H1 (cell line): Measurements from ENCODE around the gene AMH. TPM values are rescaled to one million over a fixed set of nuclear protein-coding genes. Genes with fewer than 3 reads are reported as not detected.

Experiments
- CTCF ChIA-PET: fragments of 300-600 bp; sonication (Branson Sonifier 250); formaldehyde crosslinking; loops from one replicate; lab custom pipeline; 2021; ENCODE audit not compliant: partially characterized antibody; lab: Charles Lee
- POLR2A ChIA-PET: fragments of 300-600 bp; sonication (Branson Sonifier 250); formaldehyde crosslinking; loops from one replicate; lab custom pipeline; 2021; ENCODE audit warnings: inconsistent platforms; ENCODE audit not compliant: partially characterized antibody; lab: Charles Lee
- DNase-seq, 2 experiments: peaks; one replicate each; pipeline versions ENCODE4 v3.0.0 to v3.0.0-alpha.2; 2010 to 2022; ENCODE audit warnings: low spot score in 2 of 2, low read depth in 1 of 2, mixed read lengths in 1 of 2
- FAIRE-seq: peaks from 2 replicates; lab custom pipeline; 2011; peaks lifted over from hg19 to GRCh38; lab: Jason Lieb, UNC
- H2AFZ ChIP-seq: 2 replicates; pipeline ENCODE4 v1.8.1; 2012; ENCODE audit warnings: low read length, inconsistent platforms
- H2AK5ac ChIP-seq: 2 replicates; pipeline ENCODE4 v1.6.1; 2013; ENCODE audit warnings: low read depth, low read length
- H2BK120ac ChIP-seq: replicated peaks from 2 replicates; pipeline ENCODE3; 2013; ENCODE audit warnings: low read depth, low read length, inconsistent platforms
- H2BK12ac ChIP-seq: 2 replicates; pipeline ENCODE4 v1.6.1; 2013; ENCODE audit warnings: low read depth, low read length
- H2BK15ac ChIP-seq: 2 replicates; pipeline ENCODE4 v1.6.1; 2013; ENCODE audit warnings: low read length
- H2BK20ac ChIP-seq: 2 replicates; pipeline ENCODE4 v1.6.1; 2013; ENCODE audit warnings: low read length
- H2BK5ac ChIP-seq: 2 replicates; pipeline ENCODE4 v1.6.1; 2013; ENCODE audit warnings: low read depth, low read length
- H3K14ac ChIP-seq: 2 replicates; pipeline ENCODE4 v1.6.1; 2013; ENCODE audit warnings: inconsistent platforms; ENCODE audit not compliant: insufficient read length
- H3K18ac ChIP-seq: 2 replicates; pipeline ENCODE4 v1.6.1; 2013; ENCODE audit warnings: low read length; ENCODE audit errors: extremely low read depth
- H3K23ac ChIP-seq: 2 replicates; pipeline ENCODE4 v1.6.1; 2013; ENCODE audit warnings: inconsistent platforms; ENCODE audit not compliant: insufficient read length
- H3K23me2 ChIP-seq: 2 replicates; pipeline ENCODE4 v1.6.1; 2013; ENCODE audit warnings: low read depth, low read length
- H3K27ac ChIP-seq: 2 replicates; pipeline ENCODE4 v1.6.1; 2011; ENCODE audit warnings: low read depth, low read length, inconsistent platforms
- H3K27me3 ChIP-seq, 4 experiments: replicated peaks in 1 of 4; 1 replicate in 1 of 4; 2 replicates in 3 of 4; pipeline versions ENCODE4 v1.6.1 to v1.8.1; 2011 to 2013; ENCODE audit warnings: low read length in 3 of 4, mild to moderate bottlenecking in 3 of 4, inconsistent platforms in 2 of 4, mixed read lengths in 2 of 4, moderate library complexity in 1 of 4; ENCODE audit not compliant: control insufficient read depth in 3 of 4, insufficient read depth in 3 of 4; ENCODE audit errors: extremely low read depth in 1 of 4
- H3K36me3 ChIP-seq, 4 experiments: 2 replicates each; pipeline versions ENCODE4 v1.6.1 to v1.8.1; 2011 to 2013; ENCODE audit warnings: mild to moderate bottlenecking in 4 of 4, low read length in 3 of 4, moderate library complexity in 2 of 4, control low read depth in 1 of 4, inconsistent platforms in 1 of 4; ENCODE audit not compliant: insufficient read depth in 4 of 4, control insufficient read depth in 2 of 4
- H3K4ac ChIP-seq: replicated peaks from 2 replicates; pipeline ENCODE3; 2013; ENCODE audit warnings: low read length, low read depth, mixed read lengths, inconsistent platforms; ENCODE audit not compliant: insufficient read length
- H3K4me1 ChIP-seq, 4 experiments: replicated peaks in 1 of 4; 1 replicate in 1 of 4; 2 replicates in 3 of 4; pipeline versions ENCODE4 v1.6.1 to v1.8.1; 2011 to 2013; ENCODE audit warnings: low read length in 3 of 4, inconsistent platforms in 2 of 4, mixed read lengths in 1 of 4; ENCODE audit not compliant: insufficient read depth in 4 of 4, control insufficient read depth in 3 of 4
- H3K4me2 ChIP-seq, 2 experiments: 2 replicates each; pipeline versions ENCODE4 v1.6.1 to v1.8.1; 2011 to 2013; ENCODE audit warnings: low read depth in 2 of 2, low read length in 2 of 2, control low read depth in 1 of 2, inconsistent platforms in 1 of 2, mild to moderate bottlenecking in 1 of 2; ENCODE audit not compliant: insufficient read depth in 1 of 2
- H3K4me3 ChIP-seq, 4 experiments: fragments of 200-600, 300-600 bp in 1 of 4; sonication (generic), shearing (Covaris generic), sonication (Bioruptor Twin) in 1 of 4; 2 replicates each; pipeline versions ENCODE4 v1.5.1 to v1.8.1; 2011 to 2016; ENCODE audit warnings: low read length in 4 of 4, low read depth in 3 of 4, control low read depth in 2 of 4, inconsistent platforms in 2 of 4, mild to moderate bottlenecking in 2 of 4, mixed read lengths in 1 of 4, moderate library complexity in 1 of 4; ENCODE audit not compliant: insufficient read depth in 2 of 4; ENCODE audit errors: extremely low read depth in 1 of 4
- H3K56ac ChIP-seq: replicated peaks from 2 replicates; pipeline ENCODE3; 2013; ENCODE audit warnings: low read depth, mild to moderate bottlenecking, mixed read lengths, low read length, inconsistent platforms; ENCODE audit not compliant: insufficient read length
- H3K79me1 ChIP-seq: 2 replicates; pipeline ENCODE4 v1.6.1; 2013; ENCODE audit warnings: low read depth, low read length, control low read depth
- H3K79me2 ChIP-seq, 2 experiments: 2 replicates each; pipeline versions ENCODE4 v1.6.1 to v1.8.1; 2012 to 2013; ENCODE audit warnings: low read length in 2 of 2, mild to moderate bottlenecking in 2 of 2, inconsistent platforms in 1 of 2; ENCODE audit not compliant: insufficient read depth in 2 of 2, control insufficient read depth in 1 of 2
- H3K9ac ChIP-seq, 4 experiments: replicated peaks in 1 of 4; 1 replicate in 1 of 4; 2 replicates in 3 of 4; pipeline versions ENCODE4 v1.6.1 to v1.8.1; 2011 to 2013; ENCODE audit warnings: low read depth in 3 of 4, low read length in 3 of 4, control low read depth in 2 of 4, mild to moderate bottlenecking in 2 of 4, moderate library complexity in 2 of 4, inconsistent platforms in 1 of 4; ENCODE audit errors: extremely low read depth in 1 of 4
- H3K9me3 ChIP-seq, 2 experiments: 2 replicates each; pipeline versions ENCODE4 v1.6.1 to v1.8.1; 2012 to 2013; ENCODE audit warnings: mild to moderate bottlenecking in 2 of 2, moderate library complexity in 2 of 2, control low read depth in 1 of 2, inconsistent platforms in 1 of 2, low read depth in 1 of 2, low read length in 1 of 2, mixed read lengths in 1 of 2; ENCODE audit not compliant: insufficient read depth in 2 of 2
- H4K20me1 ChIP-seq, 2 experiments: replicated peaks in 1 of 2; 2 replicates each; pipeline versions ENCODE3 to v1.8.1; 2011 to 2013; ENCODE audit warnings: inconsistent platforms in 2 of 2, low read length in 2 of 2, mild to moderate bottlenecking in 1 of 2; ENCODE audit not compliant: insufficient read depth in 2 of 2, control insufficient read depth in 1 of 2
- H4K5ac ChIP-seq: 2 replicates; pipeline ENCODE4 v1.6.1; 2013; ENCODE audit warnings: low read length, low read depth, mixed read lengths, inconsistent platforms; ENCODE audit not compliant: insufficient read length
- H4K8ac ChIP-seq: 2 replicates; pipeline ENCODE4 v1.8.0; 2013; ENCODE audit warnings: mild to moderate bottlenecking, moderate library complexity, low read length, inconsistent platforms; ENCODE audit not compliant: insufficient read depth; ENCODE audit errors: extremely low read depth
- H4K91ac ChIP-seq: replicated peaks from 2 replicates; pipeline ENCODE3; 2013; ENCODE audit warnings: low read length, mixed read lengths, inconsistent platforms; ENCODE audit not compliant: insufficient read length
- HDAC6 ChIP-seq: IDR thresholded peaks from one replicate; pipeline ENCODE4 v1.7.1; 2012; ENCODE audit warnings: low read depth, mild to moderate bottlenecking, inconsistent platforms, low read length, moderate library complexity
- RAD21 ChIP-seq, 2 experiments: IDR thresholded peaks in 1 of 2; conservative IDR thresholded peaks in 1 of 2; 2 replicates each; pipeline ENCODE4 v1.6.1; 2011; ENCODE audit warnings: low read depth in 2 of 2, low read length in 2 of 2, improper control_type of control experiment in 1 of 2, inconsistent platforms in 1 of 2, mild to moderate bottlenecking in 1 of 2, moderate library complexity in 1 of 2
- SAP30 ChIP-seq: fragments of 300-600 bp; sonication (generic); IDR thresholded peaks from 2 replicates; pipeline ENCODE4 v1.7.1; 2012; ENCODE audit warnings: low read length, moderate library complexity, mild to moderate bottlenecking, inconsistent platforms; ENCODE audit not compliant: insufficient read depth, insufficient replicate concordance
- SIRT6 ChIP-seq: IDR thresholded peaks from one replicate; pipeline ENCODE4 v1.7.1; 2012; ENCODE audit warnings: low read length, inconsistent platforms
- SP1 ChIP-seq: IDR thresholded peaks from 2 replicates; pipeline ENCODE4 v1.6.1; 2011; ENCODE audit warnings: low read depth, low read length
- TAF1 ChIP-seq: IDR thresholded peaks from 2 replicates; pipeline ENCODE4 v1.6.1; 2011; ENCODE audit warnings: mild to moderate bottlenecking, low read depth, low read length
- WGBS, 2 experiments: shearing (Covaris generic) in 1 of 2; methylation state at CpG; one replicate each; pipeline versions ENCODE4 v1.1.6 to v1.1.7; 2013 to 2015; ENCODE audit warnings: low lambda C conversion rate in 2 of 2, mixed read lengths in 2 of 2, inconsistent platforms in 1 of 2, low coverage in 1 of 2, missing lambda C conversion rate in 1 of 2; ENCODE audit not compliant: insufficient replicate concordance in 2 of 2, insufficient coverage in 1 of 2, insufficient read length in 1 of 2; ENCODE audit errors: extremely low coverage in 1 of 2, missing lambda C conversion rate in 1 of 2; 5-methylcytosine and 5-hydroxymethylcytosine counted together
- polyA plus RNA-seq, 7 experiments: library from polyadenylated mRNA; depleted of rRNA in 3 of 7; stranded (reverse) in 5 of 7; unstranded in 2 of 7; fragments of >200 nt in 5 of 7; fragments of 200-250 nt in 2 of 7; gene quantifications; 1 replicate in 5 of 7; 2 replicates in 1 of 7; 4 replicates in 1 of 7; pipeline versions ENCODE4 v1.2.1 to v1.2.3, GENCODE V29; 2011 to 2013; ENCODE audit warnings: missing spikeins in 2 of 7, mixed read lengths in 2 of 7
- total RNA-seq: library from RNA; stranded (reverse); fragmentation: NEBNext Ultra II Directional; extraction: Animal tissue kit (Norgen Biotek cat#: 25700); gene quantifications from 2 replicates; pipeline ENCODE4 v1.2.1, GENCODE V29; 2021

Gene AMH
- total and polyA plus RNA-seq, 2 of the 8 experiments (the other 6 are each of a cell fraction or from before 2014, with no cell fraction given), result 10.5 to 15.4 TPM

DNA sequence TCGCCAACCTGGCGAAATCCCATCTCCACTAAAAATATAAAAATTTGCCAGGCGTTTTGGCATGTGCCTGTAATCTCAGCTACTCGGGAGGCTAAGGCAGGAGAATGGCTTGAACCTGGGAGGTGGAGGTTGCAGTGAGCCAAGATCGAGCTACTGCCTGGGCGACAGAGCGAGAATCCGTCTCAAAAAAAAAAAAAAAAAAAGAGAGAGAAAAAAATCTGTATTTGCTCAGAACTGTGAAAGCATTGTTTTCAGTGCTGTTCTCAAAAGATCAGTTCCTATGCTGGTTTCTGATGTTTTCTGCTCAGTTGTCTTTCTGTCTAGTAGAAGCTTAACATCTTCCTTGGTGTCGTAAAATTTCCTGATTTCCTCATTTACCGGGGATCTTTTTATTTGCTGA lies 9.9 kb upstream of the AMH start:
- H3K56ac ChIP-seq, result no peak overlapping the region
- H3K27me3 ChIP-seq, result no peaks in the 10 kb centered on the region
- H4K5ac ChIP-seq, result no peak overlapping the region
- H2BK120ac ChIP-seq, result no peak overlapping the region
- TF ChIP-seq RAD21 (IDR thresholded peaks at IDR 0.05 in 1 of 2, conservative IDR thresholded peaks at IDR 0.05 in 1 of 2; ENCODE audit: low read depth in 2 of 2, low read length in 2 of 2) (no peak), SAP30 (no peak), SIRT6 (no peak), HDAC6 (no peak), SP1 (no peak), TAF1 (no peak)
- H3K36me3 ChIP-seq, result peaks cover 7 to 18% (median 13%) of the 10 kb centered on the region in 4 experiments; a peak in 7 of 8 replicates
- peak overlapping the region in 3 of 4 experiments; percentile 21 to 81 (median 23); a peak in 5 of 8 replicates for H3K4me3 ChIP-seq
- no peak for FAIRE-seq
- H4K91ac ChIP-seq, result no peak overlapping the region
- peaks cover 9% of the 10 kb centered on the region; the same call in 1 of the 2 replicates for H3K23me2 ChIP-seq
- no peak overlapping the region for H3K23ac ChIP-seq
- no peak overlapping the region for H3K4ac ChIP-seq
- no peak overlapping the region for H2BK20ac ChIP-seq
- no peak overlapping the region for H4K8ac ChIP-seq
- H3K4me2 ChIP-seq, result peak overlapping the region; percentile 7 to 93
- ChIA-PET POLR2A (interaction anchor here (0.7 to 10.3 kb wide), 19 partner anchors 9 to 187 kb away, joined by 3 to 206 read pairs (median 5); partner anchors contain the start of genes AMH, JSRP1, LSM7 and SPPL2B), CTCF (interaction anchor here (0.6 to 4.1 kb wide), 10 partner anchors 10 to 178 kb away, joined by 3 to 35 read pairs (median 4); partner anchors contain the start of gene AMH)
- no peak overlapping the region for H3K18ac ChIP-seq
- H2BK12ac ChIP-seq, result no peak overlapping the region
- peaks cover 29% of the 10 kb centered on the region for H3K79me1 ChIP-seq
- DNase-seq, result no peak
- 80% methylated on average over 9 of the region's 10 CpGs; no CpG with 5 or more reads in 1 of the 2 experiments for whole genome bisulfite sequencing, 2 experiments
- H2AK5ac ChIP-seq, result no peak overlapping the region
- H4K20me1 ChIP-seq, result peaks cover 37 to 52% of the 10 kb centered on the region in 2 experiments
- H3K9ac ChIP-seq, result no peak overlapping the region; a peak in 1 of 7 replicates
- no peak overlapping the region for H2BK5ac ChIP-seq
- no peak overlapping the region for H2BK15ac ChIP-seq
- H3K4me1 ChIP-seq, result peaks cover 0 to 24% (median 14%) of the 10 kb centered on the region in 4 experiments; a peak in 6 of 7 replicates
- H3K79me2 ChIP-seq, result peaks cover 44 to 85% of the 10 kb centered on the region in 2 experiments
- H3K27ac ChIP-seq, result no peak overlapping the region
- no peak overlapping the region for H2AFZ ChIP-seq
- no peaks in the 10 kb centered on the region for H3K9me3 ChIP-seq
- no peak overlapping the region for H3K14ac ChIP-seq
